GM18505 (cell line): ENCODE measurements around the gene CUX1.

ENCODE experiments used
- ATAC-seq: cut with Tn5 transposase; IDR thresholded peaks from one replicate; pipeline ENCODE4 v1.9.1; 2021; ENCODE audit not compliant: unreplicated experiment
- POLR2A ChIP-seq: IDR thresholded peaks from 4 replicates; pipeline ENCODE4 v1.6.1; 2011; ENCODE audit warnings: borderline replicate concordance; ENCODE audit not compliant: insufficient read depth, insufficient read length; ENCODE audit errors: extremely low read depth

CUX1 gene

GRCh38 chr7:102287111-102287980, 469.9 kb downstream of the CUX1 start:
- no peak for ATAC-seq
- TF ChIP-seq POLR2A, result peak; percentile 37

GRCh38 chr7:102287981-102288278, 470.5 kb downstream of the CUX1 start:
- no peak for TF ChIP-seq POLR2A
- ATAC-seq, result no peak

- ATAC-seq, result no peak
- no peak for TF ChIP-seq POLR2A
These were observed 471.0 kb downstream of the CUX1 start for GRCh38 chr7:102288285-102288930.

- ATAC-seq, result no peak
- peak; percentile 37 for TF ChIP-seq POLR2A
These were observed 471.6 kb downstream of the CUX1 start for GRCh38 chr7:102289057-102289456.

GRCh38 chr7:102291056-102291915, 473.9 kb downstream of the CUX1 start:
- ATAC-seq, result peak; percentile 37
- peak; percentile 26 for TF ChIP-seq POLR2A

- no peak for TF ChIP-seq POLR2A
- ATAC-seq, result no peak
These were observed 474.5 kb downstream of the CUX1 start for GRCh38 chr7:102291916-102292267.

GRCh38 chr7:102292813-102293798, 475.7 kb downstream of the CUX1 start:
- no peak for TF ChIP-seq POLR2A

GRCh38 chr7:102294589-102294988, 477.2 kb downstream of the CUX1 start:
- no peak for ATAC-seq
- TF ChIP-seq POLR2A, result no peak

More at GRCh38 chr7:102292813-102293798, 475.7 kb downstream of the CUX1 start:
- ATAC-seq, result no peak

- no peak for ATAC-seq
These were observed 478.1 kb downstream of the CUX1 start for GRCh38 chr7:102295346-102296178.

GRCh38 chr7:102296179-102296438, 478.7 kb downstream of the CUX1 start:
- ATAC-seq, result no peak

More at GRCh38 chr7:102295346-102296178, 478.1 kb downstream of the CUX1 start:
- no peak for TF ChIP-seq POLR2A

GRCh38 chr7:102296514-102296913, 479.1 kb downstream of the CUX1 start:
- no peak for ATAC-seq

More at GRCh38 chr7:102296179-102296438, 478.7 kb downstream of the CUX1 start:
- no peak for TF ChIP-seq POLR2A

More at GRCh38 chr7:102296514-102296913, 479.1 kb downstream of the CUX1 start:
- TF ChIP-seq POLR2A, result no peak
